IMR-90 (cell line): ENCODE data around the gene RPP40. TPM values are rescaled to one million over a fixed set of nuclear protein-coding genes. Genes with fewer than 3 reads are reported as not detected.

Experiments used
- ATAC-seq: fragments of 200-7000 bp; cut with Tn5 transposase; 2 replicates; pipeline ENCODE4 v1.9.1; 2020; ENCODE audit warnings: low read depth, mild to moderate bottlenecking, moderate library complexity
- BruUV-seq: library from RNA; stranded (reverse); fragments of 400-500 nt; replicated peaks from 2 replicates; lab custom pipeline; 2021; lab: Mats Ljungman, UMichigan
- CTCF ChIA-PET: fragments of 300-600 bp; formaldehyde crosslinking; extraction: SDS; loops from one replicate; lab custom pipeline; 2021; ENCODE audit warnings: antibody characterized with exemption; lab: Yijun Ruan, JAX
- POLR2A ChIA-PET: fragments of 300-600 bp; sonication (Branson Sonifier 250); formaldehyde crosslinking; loops from one replicate; lab custom pipeline; 2022; ENCODE audit warnings: antibody characterized with exemption; ENCODE audit not compliant: unreplicated experiment; lab: Charles Lee
- DNase-seq: peaks from one replicate; pipeline ENCODE4 v3.0.0; 2013
- H2AFZ ChIP-seq: replicated peaks from 2 replicates; pipeline ENCODE3; 2013; ENCODE audit warnings: low read length, mild to moderate bottlenecking; ENCODE audit not compliant: poor library complexity
- H2AK5ac ChIP-seq: 2 replicates; pipeline ENCODE4 v1.6.1; 2013; ENCODE audit warnings: low read depth, low read length, inconsistent platforms
- H2AK9ac ChIP-seq: replicated peaks from 2 replicates; pipeline ENCODE3; 2013; ENCODE audit warnings: mild to moderate bottlenecking, low read depth, low read length, moderate library complexity; ENCODE audit not compliant: poor library complexity
- H2BK120ac ChIP-seq: 2 replicates; pipeline ENCODE4 v1.6.1; 2013; ENCODE audit warnings: low read depth, low read length, inconsistent platforms
- H2BK15ac ChIP-seq: 3 replicates; pipeline ENCODE4 v1.6.1; 2013; ENCODE audit warnings: low read depth, low read length, inconsistent platforms
- H2BK20ac ChIP-seq: 2 replicates; pipeline ENCODE4 v1.6.1; 2013; ENCODE audit warnings: low read depth, mild to moderate bottlenecking, inconsistent platforms, low read length, moderate library complexity
- H2BK5ac ChIP-seq: 2 replicates; pipeline ENCODE4 v1.6.1; 2013; ENCODE audit warnings: mild to moderate bottlenecking, low read depth, low read length, inconsistent platforms; ENCODE audit not compliant: poor library complexity, severe bottlenecking
- H3K14ac ChIP-seq: replicated peaks from 2 replicates; pipeline ENCODE4 v1.6.1; 2013; ENCODE audit warnings: low read depth, low read length, inconsistent platforms
- H3K18ac ChIP-seq: 2 replicates; pipeline ENCODE4 v1.6.1; 2013; ENCODE audit warnings: low read depth, low read length, control low read depth
- H3K23ac ChIP-seq: 2 replicates; pipeline ENCODE4 v1.6.1; 2013; ENCODE audit warnings: low read depth, low read length, inconsistent platforms
- H3K27ac ChIP-seq: 2 replicates; pipeline ENCODE4 v1.5.1; 2013; ENCODE audit warnings: mild to moderate bottlenecking, control low read depth, low read length; ENCODE audit not compliant: insufficient read depth
- H3K27me3 ChIP-seq: 2 replicates; pipeline ENCODE4 v1.6.1; 2013; ENCODE audit warnings: low read length; ENCODE audit not compliant: control insufficient read depth, insufficient read depth
- H3K36me3 ChIP-seq: 2 replicates; pipeline ENCODE4 v1.6.1; 2013; ENCODE audit warnings: low read length, mixed read lengths; ENCODE audit not compliant: control insufficient read depth, insufficient read depth
- H3K4ac ChIP-seq: 2 replicates; pipeline ENCODE4 v1.6.1; 2013; ENCODE audit warnings: low read depth, low read length, inconsistent platforms
- H3K4me1 ChIP-seq: 2 replicates; pipeline ENCODE4 v1.6.1; 2013; ENCODE audit warnings: low read length, mixed read lengths; ENCODE audit not compliant: control insufficient read depth, insufficient read depth
- H3K4me2 ChIP-seq: 2 replicates; pipeline ENCODE4 v1.6.1; 2013; ENCODE audit warnings: low read depth, mild to moderate bottlenecking, control low read depth, low read length, moderate library complexity
- H3K4me3 ChIP-seq: 2 replicates; pipeline ENCODE4 v1.5.1; 2013; ENCODE audit warnings: low read depth, mild to moderate bottlenecking, control low read depth, low read length, moderate library complexity; ENCODE audit not compliant: insufficient read depth
- H3K56ac ChIP-seq: 2 replicates; pipeline ENCODE4 v1.6.1; 2013; ENCODE audit warnings: low read length, inconsistent platforms; ENCODE audit not compliant: insufficient read depth; ENCODE audit errors: extremely low read depth
- H3K79me1 ChIP-seq, 2 experiments: 2 replicates each; pipeline ENCODE4 v1.6.1; 2013; ENCODE audit warnings: low read length in 2 of 2, inconsistent platforms in 1 of 2, low read depth in 1 of 2
- H3K9ac ChIP-seq: 2 replicates; pipeline ENCODE4 v1.6.1; 2013; ENCODE audit warnings: low read depth, low read length, control low read depth
- H3K9me1 ChIP-seq: 2 replicates; pipeline ENCODE4 v1.6.1; 2013; ENCODE audit warnings: low read length, inconsistent platforms; ENCODE audit not compliant: insufficient read depth
- H3K9me3 ChIP-seq: 2 replicates; pipeline ENCODE4 v1.6.1; 2013; ENCODE audit warnings: low read length; ENCODE audit not compliant: control insufficient read depth, insufficient read depth
- H4K20me1 ChIP-seq: 2 replicates; pipeline ENCODE4 v1.6.1; 2013; ENCODE audit warnings: low read length, inconsistent platforms; ENCODE audit not compliant: insufficient read depth
- H4K5ac ChIP-seq: 2 replicates; pipeline ENCODE4 v1.6.1; 2013; ENCODE audit warnings: mild to moderate bottlenecking, low read depth, low read length, control low read depth
- H4K8ac ChIP-seq, 2 experiments: 2 replicates each; pipeline ENCODE4 v1.6.1; 2013; ENCODE audit warnings: low read depth in 2 of 2, low read length in 2 of 2, control low read depth in 1 of 2, inconsistent platforms in 1 of 2
- H4K91ac ChIP-seq: 2 replicates; pipeline ENCODE4 v1.6.1; 2013; ENCODE audit warnings: low read depth, low read length, inconsistent platforms; ENCODE audit not compliant: insufficient read depth
- BHLHE40 ChIP-seq: fragments of 150-350 bp; IDR thresholded peaks from 2 replicates; pipeline ENCODE4 v1.6.1; 2016; ENCODE audit warnings: mild to moderate bottlenecking, low read depth, low read length
- FOS ChIP-seq: fragments of 150-350 bp; IDR thresholded peaks from 2 replicates; pipeline ENCODE4 v1.6.1; 2016; ENCODE audit warnings: low read depth, low read length
- POLR2A ChIP-seq: IDR thresholded peaks from 2 replicates; pipeline ENCODE4 v1.6.1; 2012; ENCODE audit warnings: mild to moderate bottlenecking, low read depth, low read length
- RAD21 ChIP-seq: IDR thresholded peaks from 2 replicates; pipeline ENCODE4 v1.6.1; 2012; ENCODE audit warnings: low read length, improper control_type of control experiment
- WGBS, 2 experiments: methylation state at CpG; one replicate each; pipeline versions ENCODE4 v1.1.5 to v1.1.7; 2013; ENCODE audit warnings: missing lambda C conversion rate in 2 of 2; ENCODE audit not compliant: insufficient read length in 1 of 2; ENCODE audit errors: extremely low coverage in 2 of 2; 5-methylcytosine and 5-hydroxymethylcytosine counted together
- dilution Hi-C: fragments of 300-500 bp; cut with HindIII; formaldehyde crosslinking; loops from one replicate; pipeline ENCODE4 v1.14.3; 2018; ENCODE audit warnings: low sequenced_read_pairs; ENCODE audit not compliant: unreplicated experiment
- in situ Hi-C: fragments of 300-500 bp; cut with MboI; formaldehyde crosslinking; loops from 3 replicates; pipeline ENCODE4 v1.14.3; 2019; ENCODE audit warnings: low sequenced_read_pairs, inconsistent platforms, mixed read lengths
- intact Hi-C: fragments of 100-400 bp; cut with micrococcal nuclease; formaldehyde crosslinking; loops from 2 replicates; pipeline ENCODE4 v1.10.0; 2022
- polyA plus RNA-seq, 3 experiments: library from polyadenylated mRNA; depleted of rRNA; stranded (reverse); fragments of >200 nt; gene quantifications; 2 replicates each; pipeline ENCODE4 v1.2.3, GENCODE V29; 2012; ENCODE audit warnings: low replicate concordance in 1 of 3
- total RNA-seq: library from RNA; depleted of rRNA; stranded (reverse); fragments of >200 nt; gene quantifications from 2 replicates; pipeline ENCODE4 v1.2.3, GENCODE V29; 2012
- TF ChIP-seq, protein P1 (sequence below): conservative IDR thresholded peaks from 2 replicates; pipeline ENCODE4 v1.5.1; 2012; ENCODE audit warnings: mild to moderate bottlenecking, low read depth, low read length, improper control_type of control experiment
- TF ChIP-seq, protein P2 (sequence below): fragments of 150-350 bp; IDR thresholded peaks from 2 replicates; pipeline ENCODE4 v1.6.1; 2016; ENCODE audit warnings: low read depth, mild to moderate bottlenecking, low read length, moderate library complexity, borderline replicate concordance
- TF ChIP-seq, protein P3 (sequence below): fragments of 150-350 bp; IDR thresholded peaks from 2 replicates; pipeline ENCODE4 v1.6.1; 2017; ENCODE audit warnings: mild to moderate bottlenecking, antibody characterized with exemption, low read length, low read depth

Gene RPP40
- total and polyA plus RNA-seq, 2 of the 4 experiments (the other 2 are of a cell fraction), result 8.1 to 22.2 TPM

DNA sequence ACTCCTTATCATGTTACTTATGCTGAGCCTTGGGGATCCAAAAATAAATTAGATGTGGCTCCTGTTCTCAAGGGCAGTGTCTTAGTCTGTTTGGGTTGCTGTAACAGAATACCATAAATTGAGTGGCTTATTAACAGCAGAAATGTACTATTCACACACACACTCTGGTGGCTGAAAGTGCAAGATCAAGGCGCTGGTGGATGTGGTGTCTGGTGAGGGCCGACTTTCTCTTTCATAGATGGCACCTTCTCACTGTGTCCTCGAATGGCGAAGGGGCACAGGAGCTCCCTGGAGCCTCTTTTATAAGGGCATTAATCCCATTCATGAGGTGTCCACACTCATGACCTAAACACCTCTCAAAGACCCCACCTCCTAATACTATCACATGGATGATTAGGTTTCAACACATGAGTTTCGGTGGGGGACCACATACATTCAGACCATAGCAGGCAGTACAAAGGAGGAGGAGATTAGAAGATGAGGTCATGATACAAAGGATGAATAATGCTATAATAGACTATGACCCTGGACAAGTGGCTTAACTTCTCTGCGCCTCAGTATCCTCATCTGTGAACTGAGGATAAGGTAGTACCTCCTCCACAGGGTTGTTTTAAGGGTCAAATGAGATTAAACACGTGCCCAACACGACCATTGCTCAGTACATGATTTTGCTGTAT, 34.1 kb downstream of the RPP40 start:
- Histone ChIP-seq H3K4me3 (no peak overlapping the region), H2AK5ac (no peak overlapping the region), H3K23ac (no peak overlapping the region), H2BK15ac (peak overlapping the region; percentile 50; the same call in 1 of the 3 replicates), H4K91ac (no peak overlapping the region; the same call in 1 of the 2 replicates), H3K9me3 (no peaks in the 10 kb centered on the region), H2AFZ (no peak overlapping the region), H3K9me1 (peaks cover 15% of the 10 kb centered on the region; the same call in 1 of the 2 replicates), H3K4me1 (peaks cover 14% of the 10 kb centered on the region; the same call in 1 of the 2 replicates), H2AK9ac (no peak overlapping the region), H4K20me1 (no peaks in the 10 kb centered on the region), H3K27me3 (no peaks in the 10 kb centered on the region), H3K4me2 (peak overlapping the region; percentile 27; the same call in 1 of the 2 replicates), H2BK5ac (no peak overlapping the region), H3K79me1 (no peaks in the 10 kb centered on the region), H4K5ac (no peak overlapping the region; the same call in 1 of the 2 replicates), H3K27ac (no peak overlapping the region), H2BK20ac (no peak overlapping the region), H3K56ac (no peak overlapping the region), H3K9ac (no peak overlapping the region), H2BK120ac (peak overlapping the region; percentile 25; the same call in 1 of the 2 replicates), H3K36me3 (no peaks in the 10 kb centered on the region), H3K14ac (peak overlapping the region; percentile 65), H3K4ac (peak overlapping the region; percentile 32; the same call in 1 of the 2 replicates), H3K18ac (peak overlapping the region; percentile 17; the same call in 1 of the 2 replicates), H4K8ac (no peak overlapping the region)
- TF ChIP-seq, protein P1, sequence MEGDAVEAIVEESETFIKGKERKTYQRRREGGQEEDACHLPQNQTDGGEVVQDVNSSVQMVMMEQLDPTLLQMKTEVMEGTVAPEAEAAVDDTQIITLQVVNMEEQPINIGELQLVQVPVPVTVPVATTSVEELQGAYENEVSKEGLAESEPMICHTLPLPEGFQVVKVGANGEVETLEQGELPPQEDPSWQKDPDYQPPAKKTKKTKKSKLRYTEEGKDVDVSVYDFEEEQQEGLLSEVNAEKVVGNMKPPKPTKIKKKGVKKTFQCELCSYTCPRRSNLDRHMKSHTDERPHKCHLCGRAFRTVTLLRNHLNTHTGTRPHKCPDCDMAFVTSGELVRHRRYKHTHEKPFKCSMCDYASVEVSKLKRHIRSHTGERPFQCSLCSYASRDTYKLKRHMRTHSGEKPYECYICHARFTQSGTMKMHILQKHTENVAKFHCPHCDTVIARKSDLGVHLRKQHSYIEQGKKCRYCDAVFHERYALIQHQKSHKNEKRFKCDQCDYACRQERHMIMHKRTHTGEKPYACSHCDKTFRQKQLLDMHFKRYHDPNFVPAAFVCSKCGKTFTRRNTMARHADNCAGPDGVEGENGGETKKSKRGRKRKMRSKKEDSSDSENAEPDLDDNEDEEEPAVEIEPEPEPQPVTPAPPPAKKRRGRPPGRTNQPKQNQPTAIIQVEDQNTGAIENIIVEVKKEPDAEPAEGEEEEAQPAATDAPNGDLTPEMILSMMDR, result no peak
- no peak for TF ChIP-seq BHLHE40
- TF ChIP-seq POLR2A, result no peak
- no peak for TF ChIP-seq RAD21
- TF ChIP-seq FOS, result no peak
- TF ChIP-seq, protein P2, sequence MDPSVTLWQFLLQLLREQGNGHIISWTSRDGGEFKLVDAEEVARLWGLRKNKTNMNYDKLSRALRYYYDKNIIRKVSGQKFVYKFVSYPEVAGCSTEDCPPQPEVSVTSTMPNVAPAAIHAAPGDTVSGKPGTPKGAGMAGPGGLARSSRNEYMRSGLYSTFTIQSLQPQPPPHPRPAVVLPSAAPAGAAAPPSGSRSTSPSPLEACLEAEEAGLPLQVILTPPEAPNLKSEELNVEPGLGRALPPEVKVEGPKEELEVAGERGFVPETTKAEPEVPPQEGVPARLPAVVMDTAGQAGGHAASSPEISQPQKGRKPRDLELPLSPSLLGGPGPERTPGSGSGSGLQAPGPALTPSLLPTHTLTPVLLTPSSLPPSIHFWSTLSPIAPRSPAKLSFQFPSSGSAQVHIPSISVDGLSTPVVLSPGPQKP, result no peak
- TF ChIP-seq, protein P3, sequence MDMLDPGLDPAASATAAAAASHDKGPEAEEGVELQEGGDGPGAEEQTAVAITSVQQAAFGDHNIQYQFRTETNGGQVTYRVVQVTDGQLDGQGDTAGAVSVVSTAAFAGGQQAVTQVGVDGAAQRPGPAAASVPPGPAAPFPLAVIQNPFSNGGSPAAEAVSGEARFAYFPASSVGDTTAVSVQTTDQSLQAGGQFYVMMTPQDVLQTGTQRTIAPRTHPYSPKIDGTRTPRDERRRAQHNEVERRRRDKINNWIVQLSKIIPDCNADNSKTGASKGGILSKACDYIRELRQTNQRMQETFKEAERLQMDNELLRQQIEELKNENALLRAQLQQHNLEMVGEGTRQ, result no peak
- 71% methylated on average over 3 of the region's 8 CpGs; no CpG with 5 or more reads in 1 of the 2 experiments for WGBS, 2 experiments
- DNase-seq, result no peak
- CTCF ChIA-PET, result no interaction called here
- POLR2A ChIA-PET, result interaction anchor here (0.6 kb wide), 1 partner anchor 24 kb away, joined by 19 read pairs; no protein-coding TSS in a partner anchor
- no peak for ATAC-seq
- dilution Hi-C loops, result no loop called here
- intact Hi-C loops, result no loop called here
- in situ Hi-C loops, result no loop called here
- BruUV-seq, result no TSS peak
